Skeletal muscle tissue (tissue), 4 donors: Measurements from ENCODE around the gene LMOD1. TPM values are rescaled to one million over a fixed set of nuclear protein-coding genes. Genes with fewer than 3 reads are reported as not detected.
"Not testable (repeated sequence)": the region's sequence is repeated elsewhere in the genome, so short reads cannot be mapped to it uniquely, and the experiment has no call there.

Experiments
- H3K27ac ChIP-seq: one replicate; pipeline ENCODE4 v1.7.0; 2013; ENCODE audit warnings: mild to moderate bottlenecking, low read depth, low read length, inconsistent platforms
- H3K27me3 ChIP-seq, 3 donors: one replicate each; pipeline ENCODE4 v1.7.0; 2013; ENCODE audit warnings: low read length in 3 of 3; ENCODE audit not compliant: control insufficient read depth in 3 of 3, insufficient read depth in 3 of 3
- H3K36me3 ChIP-seq, 3 donors: one replicate each; pipeline ENCODE4 v1.7.0; 2013; ENCODE audit warnings: low read length in 3 of 3; ENCODE audit not compliant: control insufficient read depth in 3 of 3, insufficient read depth in 3 of 3
- H3K4me1 ChIP-seq, 3 donors: one replicate each; pipeline ENCODE4 v1.7.0; 2013; ENCODE audit warnings: low read length in 3 of 3, mild to moderate bottlenecking in 3 of 3; ENCODE audit not compliant: control insufficient read depth in 3 of 3, insufficient read depth in 3 of 3
- H3K4me3 ChIP-seq, 3 donors: one replicate each; pipeline ENCODE4 v1.7.0; 2013; ENCODE audit warnings: low read length in 3 of 3
- H3K9ac ChIP-seq, 3 donors: one replicate each; pipeline ENCODE4 v1.7.0; 2013; ENCODE audit warnings: low read length in 3 of 3, mild to moderate bottlenecking in 3 of 3, moderate library complexity in 2 of 3, low read depth in 1 of 3
- H3K9me3 ChIP-seq, 3 donors: one replicate each; pipeline ENCODE4 v1.7.0; 2013; ENCODE audit warnings: low read length in 3 of 3; ENCODE audit not compliant: control insufficient read depth in 3 of 3
- total RNA-seq: library from RNA; depleted of rRNA; stranded (reverse); fragments of >200 nt; gene quantifications from one replicate; pipeline ENCODE4 v1.2.3, GENCODE V29; 2014
- donor health status: Osteomylitis.

LMOD1 gene
- total RNA-seq, 1 donor from 2014 or later: 15.1 TPM

DNA sequence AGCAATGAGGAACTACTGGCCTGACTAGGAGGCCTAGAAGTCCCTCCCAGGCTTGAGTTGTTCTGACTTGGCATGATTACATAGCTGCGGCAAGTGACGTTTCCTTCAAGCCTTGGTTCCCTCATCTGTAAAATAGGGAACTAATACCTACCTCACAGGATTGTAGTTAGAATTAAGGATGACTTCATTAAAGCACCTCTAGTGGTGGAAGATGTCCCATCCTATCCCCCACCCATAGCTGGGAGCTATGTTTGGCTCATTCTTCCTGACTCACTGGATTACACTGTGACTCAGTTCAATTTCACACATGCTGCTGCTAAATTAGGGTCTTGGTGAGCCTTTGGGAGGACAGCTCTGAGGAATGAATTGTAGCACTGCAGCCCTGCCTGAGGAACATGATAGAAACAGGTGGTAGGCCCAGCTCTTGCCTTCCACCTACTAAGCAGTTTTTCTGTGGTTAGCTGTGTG, 63.6 kb downstream of the LMOD1 start:
- Histone ChIP-seq H3K27ac (peak overlapping the region; percentile 96), H3K4me1 (peaks cover 70 to 92% (median 82%) of the 10 kb centered on the region in 3 donors), H3K4me3 (no peak overlapping the region), H3K27me3 (no peaks in the 10 kb centered on the region), H3K9me3 (no peaks in the 10 kb centered on the region), H3K9ac (peak overlapping the region in 2 of 3 donors; percentile 69 to 72), H3K36me3 (no peaks in the 10 kb centered on the region)

DNA sequence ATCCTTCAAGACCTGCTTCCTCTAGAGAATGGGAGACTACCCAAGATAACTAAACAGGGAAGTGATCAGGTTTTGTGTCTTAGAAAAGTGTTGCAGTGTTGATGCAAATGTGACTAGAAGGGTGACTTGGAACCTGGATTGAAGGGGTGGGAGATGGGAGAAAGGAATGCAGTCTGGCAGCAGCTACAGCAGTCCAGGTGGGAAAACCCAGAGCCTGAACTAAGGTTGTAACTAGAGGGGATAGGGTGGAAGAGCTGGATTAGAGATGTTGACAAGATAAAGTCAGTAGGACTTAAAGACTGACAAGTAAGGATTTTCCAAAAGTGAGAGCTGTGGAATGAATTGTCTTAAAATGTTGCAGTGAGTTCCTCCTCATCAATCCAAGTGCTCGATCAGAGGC, 64.7 kb downstream of the LMOD1 start:
- peak overlapping the region in 1 of 3 donors; percentile 18 for H3K9ac ChIP-seq
- H3K9me3 ChIP-seq: no peaks in the 10 kb centered on the region
- no peaks in the 10 kb centered on the region for H3K36me3 ChIP-seq
- H3K4me1 ChIP-seq: peaks cover 59 to 81% (median 72%) of the 10 kb centered on the region in 3 donors
- no peak overlapping the region for H3K4me3 ChIP-seq
- peak overlapping the region; percentile 96 for H3K27ac ChIP-seq
- no peaks in the 10 kb centered on the region for H3K27me3 ChIP-seq

DNA sequence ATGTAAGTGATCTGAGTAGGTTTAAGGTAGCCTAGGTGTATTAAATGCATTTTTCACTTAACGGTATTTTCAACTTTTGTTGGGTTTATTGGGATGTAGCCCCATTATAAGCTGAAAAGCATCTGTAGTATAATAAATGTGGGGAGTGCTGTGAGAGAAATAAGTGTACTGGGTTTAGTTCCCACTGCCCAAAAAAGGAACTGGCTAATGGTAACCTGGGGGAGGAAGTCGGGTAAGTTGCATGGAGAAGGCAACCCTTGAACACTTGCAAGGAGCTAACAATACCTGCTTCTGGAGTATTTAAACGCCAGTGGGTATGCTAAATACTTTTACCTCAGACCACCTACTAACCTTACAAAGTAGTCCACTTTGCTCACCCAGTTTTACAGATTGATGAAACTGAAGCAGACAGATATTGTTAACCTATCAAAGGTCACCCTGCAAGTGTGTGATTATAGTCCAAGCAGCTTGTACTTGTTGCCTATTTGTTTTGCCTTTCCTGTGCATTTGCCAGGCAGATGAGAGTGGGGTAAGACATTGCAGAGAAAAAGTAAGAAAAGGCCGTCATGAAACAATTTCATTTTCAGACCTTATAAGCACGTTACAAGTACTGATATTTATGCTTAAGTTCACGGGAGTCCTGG, 65.3 kb downstream of the LMOD1 start:
- H3K27ac ChIP-seq: peak overlapping the region; percentile 96
- peak overlapping the region in 1 of 3 donors; percentile 18 for H3K9ac ChIP-seq
- peaks cover under 1 to 4% (median under 1%) of the 10 kb centered on the region in 3 donors for H3K36me3 ChIP-seq
- peaks cover 54 to 76% (median 67%) of the 10 kb centered on the region in 3 donors for H3K4me1 ChIP-seq
- H3K4me3 ChIP-seq: no peak overlapping the region
- no peaks in the 10 kb centered on the region for H3K27me3 ChIP-seq
- H3K9me3 ChIP-seq: no peaks in the 10 kb centered on the region

DNA sequence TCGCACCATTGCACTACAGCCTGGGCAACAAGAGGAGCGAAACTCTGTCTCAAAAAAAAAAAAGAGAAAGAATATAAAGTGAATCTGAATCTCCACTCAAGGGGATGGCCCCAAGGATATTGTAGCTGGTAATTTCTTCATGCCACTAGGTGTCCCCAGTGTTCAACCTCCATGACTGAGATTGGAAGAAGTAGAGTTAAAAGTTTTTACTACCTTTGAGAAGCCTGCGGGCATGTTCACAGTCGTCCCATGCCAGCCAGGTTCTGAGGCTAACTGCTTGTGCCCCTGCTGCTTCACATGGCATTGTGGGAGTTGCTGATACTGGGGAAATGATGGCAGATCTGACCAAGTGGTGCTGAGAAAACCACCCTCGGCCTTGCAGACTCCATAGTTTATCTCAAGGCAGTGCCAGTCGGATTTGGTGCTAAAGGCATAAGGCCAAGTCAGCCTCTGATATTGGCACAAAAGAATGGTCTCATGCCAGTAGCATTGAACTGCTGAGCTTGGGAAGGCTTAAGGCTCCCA, 68.4 kb downstream of the LMOD1 start:
- Histone ChIP-seq H3K27me3 (no peaks in the 10 kb centered on the region), H3K9me3 (no peaks in the 10 kb centered on the region), H3K4me1 (peaks cover 24 to 45% (median 37%) of the 10 kb centered on the region in 3 donors), H3K36me3 (peaks cover 20 to 27% (median 20%) of the 10 kb centered on the region in 3 donors), H3K4me3 (peak overlapping the region in 1 of 3 donors; percentile 42), H3K27ac (peak overlapping the region; percentile 52), H3K9ac (peak overlapping the region in 2 of 3 donors; percentile 44 to 60)

DNA sequence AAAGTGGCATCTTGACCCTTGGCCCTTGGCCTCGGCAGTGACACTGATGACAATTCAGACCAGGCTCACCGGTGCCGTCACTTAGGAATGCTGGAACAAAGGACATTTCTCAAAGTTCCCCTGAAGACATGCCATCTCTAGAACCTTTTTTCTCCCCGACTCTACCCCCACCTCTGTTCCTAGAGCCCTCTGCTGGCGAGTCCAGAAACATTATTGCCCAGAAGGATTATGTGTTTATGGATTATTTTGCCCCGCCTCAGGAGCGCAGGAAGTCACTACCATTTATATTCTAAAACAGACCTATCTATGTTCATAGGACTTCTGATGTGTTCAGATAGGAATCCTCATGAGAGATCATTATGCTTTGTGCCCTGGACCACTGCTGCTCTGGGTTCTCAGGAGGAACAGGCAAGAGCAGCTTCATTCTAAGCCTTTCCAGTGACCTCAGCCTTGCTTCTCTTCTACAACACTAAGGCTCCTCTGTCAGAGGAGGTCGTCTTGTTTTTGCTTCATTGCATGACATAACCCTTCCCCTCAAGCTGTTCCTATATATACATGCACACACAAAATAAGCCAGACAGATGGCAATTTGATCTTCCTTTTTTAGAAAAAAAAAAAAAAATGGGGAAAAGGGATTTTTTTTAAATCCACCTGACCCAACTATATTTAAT, 70.1 kb downstream of the LMOD1 start:
- Histone ChIP-seq H3K9me3 (no peaks in the 10 kb centered on the region), H3K36me3 (peaks cover 36 to 42% (median 36%) of the 10 kb centered on the region in 3 donors), H3K9ac (no peak overlapping the region), H3K27me3 (no peaks in the 10 kb centered on the region), H3K27ac (no peak overlapping the region), H3K4me1 (peaks cover 14 to 29% (median 23%) of the 10 kb centered on the region in 3 donors), H3K4me3 (no peak overlapping the region)

DNA sequence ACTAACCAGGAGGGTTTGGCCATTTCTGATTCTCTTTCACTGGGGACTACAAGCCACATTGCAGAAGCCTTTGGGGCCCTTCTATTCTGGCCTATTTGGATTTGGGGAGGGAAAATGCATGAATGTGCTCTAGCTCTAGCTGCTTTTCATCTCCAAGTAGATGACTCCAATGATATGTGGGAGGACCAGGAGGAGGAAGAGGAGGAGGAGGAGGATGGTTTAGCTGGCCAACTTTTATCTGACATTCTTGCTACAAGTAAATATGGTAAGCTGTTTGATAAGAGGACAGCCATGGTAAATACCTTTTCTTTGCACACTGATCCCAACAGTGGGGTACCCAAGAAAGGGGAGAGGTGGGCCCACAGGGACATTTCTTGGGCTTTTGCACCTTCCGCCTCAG, 71.7 kb downstream of the LMOD1 start:
- H3K4me1 ChIP-seq: peaks cover 11 to 17% (median 12%) of the 10 kb centered on the region in 3 donors
- no peaks in the 10 kb centered on the region for H3K9me3 ChIP-seq
- H3K36me3 ChIP-seq: peaks cover 49 to 57% (median 52%) of the 10 kb centered on the region in 3 donors
- no peak overlapping the region for H3K27ac ChIP-seq
- H3K4me3 ChIP-seq: no peak overlapping the region
- no peaks in the 10 kb centered on the region for H3K27me3 ChIP-seq
- H3K9ac ChIP-seq: no peak overlapping the region

DNA sequence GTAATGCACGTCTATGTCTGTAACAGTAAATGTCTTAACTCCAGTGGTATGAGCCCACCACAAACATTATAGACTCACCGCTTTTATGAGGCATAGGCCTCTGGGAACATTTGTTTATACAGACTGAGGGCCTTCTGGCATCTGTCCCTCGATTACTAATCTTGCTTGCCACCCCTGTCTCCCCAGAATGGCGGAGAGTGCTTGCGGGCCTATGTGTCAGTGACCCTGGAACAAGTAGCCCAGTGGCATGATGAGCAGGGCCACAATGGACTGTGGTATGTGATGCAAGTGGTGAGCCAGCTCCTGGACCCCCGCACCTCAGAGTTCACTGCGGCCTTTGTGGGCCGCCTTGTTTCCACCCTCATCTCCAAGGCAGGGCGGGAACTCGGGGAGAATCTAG, 76.0 kb downstream of the LMOD1 start:
- no peaks in the 10 kb centered on the region for H3K9me3 ChIP-seq
- no peak overlapping the region for H3K9ac ChIP-seq
- peaks cover 61 to 81% (median 65%) of the 10 kb centered on the region in 3 donors for H3K36me3 ChIP-seq
- no peak overlapping the region for H3K27ac ChIP-seq
- no peaks in the 10 kb centered on the region for H3K27me3 ChIP-seq
- H3K4me1 ChIP-seq: no peaks in the 10 kb centered on the region
- no peak overlapping the region for H3K4me3 ChIP-seq

DNA sequence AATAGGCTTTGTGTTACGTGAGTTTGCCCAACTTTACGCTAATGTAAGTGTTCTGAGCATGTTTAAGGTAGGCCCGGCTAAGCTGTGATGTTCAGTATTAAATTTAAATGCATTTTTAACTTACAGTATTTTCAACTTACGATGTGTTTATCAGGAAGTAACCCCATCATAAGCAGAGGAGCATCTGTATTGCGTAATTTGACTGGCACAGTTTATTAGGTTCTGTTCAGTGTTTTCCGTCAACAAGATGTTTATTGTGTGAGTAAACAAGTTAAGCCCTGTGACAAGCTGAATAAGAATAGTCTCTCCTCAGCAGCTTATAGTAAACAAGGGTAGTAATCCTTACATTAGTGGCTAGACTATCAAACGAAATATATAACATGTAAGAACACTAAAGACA, 84.9 kb downstream of the LMOD1 start:
- no peak overlapping the region for H3K4me3 ChIP-seq
- no peaks in the 10 kb centered on the region for H3K9me3 ChIP-seq
- H3K27me3 ChIP-seq: no peaks in the 10 kb centered on the region
- no peaks in the 10 kb centered on the region for H3K4me1 ChIP-seq
- H3K9ac ChIP-seq: no peak overlapping the region
- H3K27ac ChIP-seq: no peak overlapping the region
- peaks cover 17 to 55% (median 46%) of the 10 kb centered on the region in 3 donors for H3K36me3 ChIP-seq

DNA sequence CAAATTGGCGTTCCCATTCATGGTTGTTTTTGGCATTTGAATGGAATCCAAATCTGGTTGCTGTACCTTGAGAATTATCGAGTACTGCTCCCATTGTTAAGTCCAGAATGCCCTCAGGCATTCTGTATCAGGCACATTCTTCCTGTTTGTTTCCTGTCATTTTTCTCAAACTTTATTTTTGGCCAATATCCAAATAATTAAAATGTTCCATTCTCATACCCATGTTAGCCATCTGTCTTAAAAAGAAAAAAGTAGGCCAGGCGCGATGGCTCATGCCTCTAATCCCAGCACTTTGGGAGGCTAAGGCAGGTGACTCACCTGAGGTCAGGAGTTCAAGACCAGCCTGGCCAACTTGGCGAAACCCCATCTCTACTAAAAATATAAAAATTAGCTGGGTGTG, 86.9 kb downstream of the LMOD1 start:
- Histone ChIP-seq H3K9me3 (no peaks in the 10 kb centered on the region), H3K27ac (no peak overlapping the region)

DNA sequence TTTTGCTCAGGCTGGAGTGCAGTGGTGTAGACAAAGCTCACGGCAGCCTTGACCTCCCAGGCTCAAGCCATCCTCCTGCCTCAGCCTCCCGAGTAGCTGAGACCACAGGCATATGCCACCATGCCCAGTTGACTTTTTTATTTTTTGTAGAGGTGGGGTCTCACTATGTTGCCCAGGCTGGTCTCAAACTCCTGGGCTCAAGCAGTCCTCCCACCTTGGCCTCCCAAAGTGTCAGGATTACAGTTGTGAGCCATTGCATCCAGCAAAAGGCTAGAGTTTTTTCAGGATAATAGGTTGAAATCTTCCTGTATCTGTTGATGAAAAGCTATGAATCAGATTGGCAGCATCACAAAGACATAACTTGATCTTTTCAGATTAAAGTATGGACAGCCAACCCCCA, 89.6 kb downstream of the LMOD1 start:
- not testable (repeated sequence) for H3K4me1 ChIP-seq, H3K27ac ChIP-seq, H3K9me3 ChIP-seq, H3K9ac ChIP-seq, H3K27me3 ChIP-seq, H3K4me3 ChIP-seq
- peaks cover 30 to 73% (median 71%) of the 10 kb centered on the region in 3 donors for H3K36me3 ChIP-seq

More for the DNA sequence above, 86.9 kb downstream of the LMOD1 start:
- H3K27me3 ChIP-seq: no peaks in the 10 kb centered on the region
- H3K4me1 ChIP-seq: no peaks in the 10 kb centered on the region
- no peak overlapping the region for H3K4me3 ChIP-seq
- H3K36me3 ChIP-seq: peaks cover 22 to 67% (median 61%) of the 10 kb centered on the region in 3 donors
- no peak overlapping the region for H3K9ac ChIP-seq
